ENCODE results near the gene ST6GALNAC4.

The ST6GALNAC4 gene

GRCh38 chr9:127946728-127947127 is 29.9 kb upstream of the ST6GALNAC4 start:
- H3K4me3 ChIP-seq (ENCODE audit: low read length) = no peak overlapping the region
- DNase-seq (ENCODE audit: low read depth) = no peak
- no peak for TF ChIP-seq CTCF (conservative IDR thresholded peaks at IDR 0.05; ENCODE audit: low read depth, low read length)

GRCh38 chr9:127945942-127946341 is 29.1 kb upstream of the ST6GALNAC4 start:
- no peak overlapping the region for H3K4me3 ChIP-seq (ENCODE audit: low read length)
- no peak for DNase-seq (ENCODE audit: low read depth)
- no peak for TF ChIP-seq CTCF (conservative IDR thresholded peaks at IDR 0.05; ENCODE audit: low read depth, low read length)

GRCh38 chr9:127945338-127945737 is 28.5 kb upstream of the ST6GALNAC4 start:
- no peak overlapping the region for H3K4me3 ChIP-seq (ENCODE audit: low read length)
- TF ChIP-seq CTCF (conservative IDR thresholded peaks at IDR 0.05; ENCODE audit: low read depth, low read length) = no peak
- DNase-seq (ENCODE audit: low read depth) = no peak

- H3K4me3 ChIP-seq (ENCODE audit: low read length) = no peak overlapping the region
- TF ChIP-seq CTCF (conservative IDR thresholded peaks at IDR 0.05; ENCODE audit: low read depth, low read length) = no peak
- DNase-seq (ENCODE audit: low read depth) = no peak
These were observed 27.9 kb upstream of the ST6GALNAC4 start for GRCh38 chr9:127944586-127945218.

- no peak for DNase-seq (ENCODE audit: low read depth)
- peak; percentile 95 for TF ChIP-seq CTCF (conservative IDR thresholded peaks at IDR 0.05; ENCODE audit: low read depth, low read length)
These were observed 26.9 kb upstream of the ST6GALNAC4 start for GRCh38 chr9:127943731-127944144.

GRCh38 chr9:127943011-127943662 is 26.3 kb upstream of the ST6GALNAC4 start:
- no peak overlapping the region for H3K4me3 ChIP-seq (ENCODE audit: low read length)
- no peak for TF ChIP-seq CTCF (conservative IDR thresholded peaks at IDR 0.05; ENCODE audit: low read depth, low read length)
- DNase-seq (ENCODE audit: low read depth) = no peak

More at GRCh38 chr9:127943731-127944144, 26.9 kb upstream of the ST6GALNAC4 start:
- H3K4me3 ChIP-seq (ENCODE audit: low read length) = no peak overlapping the region
